Measurements from ENCODE around the gene VASP. TPM values are rescaled to one million over a fixed set of nuclear protein-coding genes. Genes with fewer than 3 reads are reported as not detected.

Gene VASP
- total and polyA plus RNA-seq, 9 of the 15 experiments (the other 6 are each of a cell fraction or from before 2014, with no cell fraction given) = 16.7 to 261 (median 112) TPM

DNA sequence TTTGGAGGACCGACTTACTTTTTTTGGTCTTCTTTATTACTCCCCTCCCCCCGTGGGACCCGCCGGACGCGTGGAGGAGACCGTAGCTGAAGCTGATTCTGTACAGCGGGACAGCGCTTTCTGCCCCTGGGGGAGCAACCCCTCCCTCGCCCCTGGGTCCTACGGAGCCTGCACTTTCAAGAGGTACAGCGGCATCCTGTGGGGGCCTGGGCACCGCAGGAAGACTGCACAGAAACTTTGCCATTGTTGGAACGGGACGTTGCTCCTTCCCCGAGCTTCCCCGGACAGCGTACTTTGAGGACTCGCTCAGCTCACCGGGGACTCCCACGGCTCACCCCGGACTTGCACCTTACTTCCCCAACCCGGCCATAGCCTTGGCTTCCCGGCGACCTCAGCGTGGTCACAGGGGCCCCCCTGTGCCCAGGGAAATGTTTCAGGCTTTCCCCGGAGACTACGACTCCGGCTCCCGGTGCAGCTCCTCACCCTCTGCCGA, 39.1 kb upstream of the VASP start (continued):
- TF ChIP-seq, protein P1, sequence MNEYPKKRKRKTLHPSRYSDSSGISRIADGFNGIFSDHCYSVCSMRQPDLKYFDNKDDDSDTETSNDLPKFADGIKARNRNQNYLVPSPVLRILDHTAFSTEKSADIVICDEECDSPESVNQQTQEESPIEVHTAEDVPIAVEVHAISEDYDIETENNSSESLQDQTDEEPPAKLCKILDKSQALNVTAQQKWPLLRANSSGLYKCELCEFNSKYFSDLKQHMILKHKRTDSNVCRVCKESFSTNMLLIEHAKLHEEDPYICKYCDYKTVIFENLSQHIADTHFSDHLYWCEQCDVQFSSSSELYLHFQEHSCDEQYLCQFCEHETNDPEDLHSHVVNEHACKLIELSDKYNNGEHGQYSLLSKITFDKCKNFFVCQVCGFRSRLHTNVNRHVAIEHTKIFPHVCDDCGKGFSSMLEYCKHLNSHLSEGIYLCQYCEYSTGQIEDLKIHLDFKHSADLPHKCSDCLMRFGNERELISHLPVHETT (CRISPR knock-in tag; conservative IDR thresholded peaks at IDR 0.05 in 1 of 2, IDR thresholded peaks at IDR 0.05 in 1 of 2) = 0 out of 4 replicates have a peak, but pooled peaks of 1 of the 2 experiments have one; percentile 23
- no peak for TF ChIP-seq RAD51 (IDR thresholded peaks at IDR 0.05; ENCODE audit: borderline replicate concordance, low read depth)

GRCh38 chr19:45468803-45469131, 38.5 kb upstream of the VASP start:
- Histone ChIP-seq H3K9ac (ENCODE audit: insufficient read depth in 1 of 2, low read depth in 2 of 2, low read length in 2 of 2) (peak overlapping the region; percentile 87 to 97), H3K27me3 (ENCODE audit: control insufficient read depth in 2 of 2, insufficient read depth in 2 of 2, low read length in 2 of 2) (no peaks in the 10 kb centered on the region), H2AFZ (ENCODE audit: low read depth, low read length) (peak overlapping the region; percentile 98), H3K36me3 (ENCODE audit: control insufficient read depth, insufficient read depth, low read length) (no peaks in the 10 kb centered on the region), H3K4me3 (peak overlapping the region; percentile 88), H3K4me2 (ENCODE audit: insufficient read depth, low read length) (peak overlapping the region; percentile 99), H3K9me1 (ENCODE audit: control insufficient read depth, insufficient read depth, low read length) (no peaks in the 10 kb centered on the region), H3K79me2 (ENCODE audit: control insufficient read depth, insufficient read depth, low read length) (no peaks in the 10 kb centered on the region), H3K9me3 (replicated peaks; ENCODE audit: control insufficient read depth, insufficient read depth, low read depth, low read length) (no peaks in the 10 kb centered on the region), H3K27ac (ENCODE audit: extremely low read depth, low read depth, low read length) (peak overlapping the region; percentile 88), H3K4me1 (replicated peaks in 1 of 2; ENCODE audit: control insufficient read depth in 2 of 2, insufficient read depth in 2 of 2, low read length in 2 of 2) (peaks cover 21 to 53% of the 10 kb centered on the region in 2 experiments; a peak in 4 of 5 replicates), H4K20me1 (replicated peaks; ENCODE audit: control insufficient read depth, insufficient read depth, low read length) (no peaks in the 10 kb centered on the region)
- CTCF ChIA-PET (ENCODE audit: low intra/inter-chr PET ratio) = interaction anchor here (0.9 to 2.8 kb wide), 2 partner anchors 10 to 30 kb away, joined by 4 to 11 read pairs; no protein-coding TSS in a partner anchor
- ATAC-seq = peak; percentile 33
- no peak for FAIRE-seq
- 0% methylated on average over 11 of the region's 19 CpGs for WGBS (ENCODE audit: insufficient coverage, low coverage, missing lambda C conversion rate)
- peak in 2 of 4 experiments; percentile 23 to 53 for DNase-seq (ENCODE audit: extremely low read depth in 1 of 4, low spot score in 3 of 4)
- in situ Hi-C loops (cut with MboI) (no loop called here), intact Hi-C loops (cut with micrococcal nuclease) (no loop called here)
- POLR2A ChIA-PET = interaction anchor here (0.5 to 4.1 kb wide), 17 partner anchors 9 to 768 kb away, joined by 3 to 51 read pairs (median 4); no protein-coding TSS in a partner anchor
- BruUV-seq (replicated peaks) = TSS peak; percentile 74
- TF ChIP-seq E2F5 (CRISPR knock-in tag; IDR thresholded peaks at IDR 0.05) (no peak), TAF9B (IDR thresholded peaks at IDR 0.05; ENCODE audit: partially characterized antibody) (no peak), PCBP2 (IDR thresholded peaks at IDR 0.05; ENCODE audit: low read depth, low read length, poor library complexity, severe bottlenecking) (no peak), NR1H2 (CRISPR knock-in tag; IDR thresholded peaks at IDR 0.05) (no peak), KLF1 (tag; IDR thresholded peaks at IDR 0.05) (no peak), EP400 (IDR thresholded peaks at IDR 0.05) (peak; percentile 49; the same call in 1 of the 2 replicates), ZNF778 (CRISPR knock-in tag; IDR thresholded peaks at IDR 0.05) (no peak), MEIS2 (IDR thresholded peaks at IDR 0.05; ENCODE audit: partially characterized antibody) (no peak), CHD4 (IDR thresholded peaks at IDR 0.05; ENCODE audit: insufficient read depth, insufficient replicate concordance, low read depth, low read length, poor library complexity, severe bottlenecking) (peak; percentile 44), ZNF124 (CRISPR knock-in tag; IDR thresholded peaks at IDR 0.05) (no peak), CBX5 (IDR thresholded peaks at IDR 0.05; ENCODE audit: borderline replicate concordance, low read depth) (no peak)
- TF ChIP-seq, protein P2, sequence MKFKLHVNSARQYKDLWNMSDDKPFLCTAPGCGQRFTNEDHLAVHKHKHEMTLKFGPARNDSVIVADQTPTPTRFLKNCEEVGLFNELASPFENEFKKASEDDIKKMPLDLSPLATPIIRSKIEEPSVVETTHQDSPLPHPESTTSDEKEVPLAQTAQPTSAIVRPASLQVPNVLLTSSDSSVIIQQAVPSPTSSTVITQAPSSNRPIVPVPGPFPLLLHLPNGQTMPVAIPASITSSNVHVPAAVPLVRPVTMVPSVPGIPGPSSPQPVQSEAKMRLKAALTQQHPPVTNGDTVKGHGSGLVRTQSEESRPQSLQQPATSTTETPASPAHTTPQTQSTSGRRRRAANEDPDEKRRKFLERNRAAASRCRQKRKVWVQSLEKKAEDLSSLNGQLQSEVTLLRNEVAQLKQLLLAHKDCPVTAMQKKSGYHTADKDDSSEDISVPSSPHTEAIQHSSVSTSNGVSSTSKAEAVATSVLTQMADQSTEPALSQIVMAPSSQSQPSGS (CRISPR knock-in tag; IDR thresholded peaks at IDR 0.05) = no peak
- TF ChIP-seq, protein P3, sequence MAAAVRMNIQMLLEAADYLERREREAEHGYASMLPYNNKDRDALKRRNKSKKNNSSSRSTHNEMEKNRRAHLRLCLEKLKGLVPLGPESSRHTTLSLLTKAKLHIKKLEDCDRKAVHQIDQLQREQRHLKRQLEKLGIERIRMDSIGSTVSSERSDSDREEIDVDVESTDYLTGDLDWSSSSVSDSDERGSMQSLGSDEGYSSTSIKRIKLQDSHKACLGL (CRISPR knock-in tag; IDR thresholded peaks at IDR 0.05; ENCODE audit: borderline replicate concordance, poor library complexity, severe bottlenecking) = no peak

All from K562 (cell line).